Measurements from ENCODE around the gene RABEP2. TPM values are rescaled to one million over a fixed set of nuclear protein-coding genes. Genes with fewer than 3 reads are reported as not detected.
A peak's percentile ranks its signal among the peaks of the same experiment; 100 is the strongest.
"Not testable (repeated sequence)": the region's sequence is repeated elsewhere in the genome, so short reads cannot be mapped to it uniquely, and the experiment has no call there.

The RABEP2 gene
- total RNA-seq, 1 donor from 2014 or later: 34.9 TPM

DNA sequence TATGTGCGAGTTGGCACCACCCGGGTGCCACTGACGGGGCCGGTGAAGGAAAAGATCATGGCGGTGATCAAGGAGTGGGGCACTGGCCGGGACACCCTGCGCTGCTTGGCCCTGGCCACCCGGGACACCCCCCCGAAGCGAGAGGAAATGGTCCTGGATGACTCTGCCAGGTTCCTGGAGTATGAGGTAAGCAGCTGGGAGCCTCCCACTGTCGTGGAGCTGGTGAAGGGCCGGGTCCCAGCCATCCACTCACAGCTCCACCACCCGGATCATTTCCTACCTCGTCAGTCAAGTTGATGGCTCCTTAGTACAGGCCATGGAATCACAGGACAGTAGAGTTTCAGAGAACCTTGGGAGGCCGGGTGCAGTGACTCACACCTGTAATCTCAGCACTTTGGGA lies 26.8 kb downstream of the RABEP2 start:
- no peak overlapping the region for H3K27ac Mint-ChIP-seq
- no peaks in the 10 kb centered on the region for H3K9me3 Mint-ChIP-seq (ENCODE audit: low read depth)
- H3K4me1 Mint-ChIP-seq (ENCODE audit: low read depth): no peaks in the 10 kb centered on the region
- no peaks in the 10 kb centered on the region for H3K27me3 Mint-ChIP-seq
- no peak overlapping the region for H3K4me3 Mint-ChIP-seq (ENCODE audit: low read depth)
- TF ChIP-seq CTCF (IDR thresholded peaks at IDR 0.05; ENCODE audit: unreplicated experiment): no peak
- DNase-seq (ENCODE audit: low spot score, unreplicated experiment): no peak
- H3K36me3 Mint-ChIP-seq (ENCODE audit: insufficient read depth): no peaks in the 10 kb centered on the region

DNA sequence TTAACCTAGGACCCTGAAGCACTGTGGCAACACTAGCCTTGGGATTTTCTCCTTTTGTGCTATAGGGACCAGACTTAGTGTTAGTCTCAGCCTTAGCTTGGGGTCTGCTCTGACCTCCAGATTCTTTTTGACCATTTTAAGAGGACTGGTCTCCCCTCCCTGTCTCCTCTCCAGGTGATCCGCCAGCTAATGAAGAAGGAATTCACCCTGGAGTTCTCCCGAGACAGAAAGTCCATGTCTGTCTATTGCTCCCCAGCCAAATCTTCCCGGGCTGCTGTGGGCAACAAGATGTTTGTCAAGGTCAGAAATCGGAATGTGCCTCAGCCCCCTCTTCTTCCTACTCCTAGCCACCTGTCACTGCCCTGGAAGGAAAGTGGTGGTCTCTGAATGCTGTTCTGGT lies 27.2 kb downstream of the RABEP2 start:
- no peaks in the 10 kb centered on the region for H3K27me3 Mint-ChIP-seq
- no peak for DNase-seq (ENCODE audit: low spot score, unreplicated experiment)
- H3K36me3 Mint-ChIP-seq (ENCODE audit: insufficient read depth): no peaks in the 10 kb centered on the region
- no peak overlapping the region for H3K27ac Mint-ChIP-seq
- H3K9me3 Mint-ChIP-seq (ENCODE audit: low read depth): no peaks in the 10 kb centered on the region
- H3K4me3 Mint-ChIP-seq (ENCODE audit: low read depth): no peak overlapping the region
- no peak for TF ChIP-seq CTCF (IDR thresholded peaks at IDR 0.05; ENCODE audit: unreplicated experiment)
- H3K4me1 Mint-ChIP-seq (ENCODE audit: low read depth): no peaks in the 10 kb centered on the region

DNA sequence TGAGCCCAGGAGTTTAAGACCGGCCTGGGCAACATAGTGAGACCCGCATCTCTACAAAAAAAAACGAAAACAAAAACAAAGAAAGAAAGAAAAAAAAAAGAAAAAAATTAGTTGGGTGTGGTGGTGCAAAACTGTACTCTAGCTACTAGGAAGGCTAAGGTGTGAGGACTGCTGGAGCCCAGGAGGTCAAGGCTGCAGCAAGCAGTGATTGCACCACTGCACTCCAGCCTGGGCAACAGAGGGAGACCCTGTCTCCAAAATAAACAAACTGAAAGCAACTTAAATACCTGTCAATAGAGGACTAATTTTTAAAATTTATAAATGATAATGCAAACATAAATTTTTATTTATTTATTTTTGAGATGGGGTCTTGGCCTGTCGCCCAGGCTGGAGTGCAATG lies 29.4 kb downstream of the RABEP2 start:
- Mint-ChIP-seq H3K9me3 (ENCODE audit: low read depth) (no peaks in the 10 kb centered on the region), H3K27ac (no peak overlapping the region), H3K4me3 (ENCODE audit: low read depth) (no peak overlapping the region), H3K4me1 (ENCODE audit: low read depth) (no peaks in the 10 kb centered on the region), H3K36me3 (ENCODE audit: insufficient read depth) (no peaks in the 10 kb centered on the region), H3K27me3 (no peaks in the 10 kb centered on the region)
- DNase-seq (ENCODE audit: low spot score, unreplicated experiment): no peak
- TF ChIP-seq CTCF (IDR thresholded peaks at IDR 0.05; ENCODE audit: unreplicated experiment): no peak

DNA sequence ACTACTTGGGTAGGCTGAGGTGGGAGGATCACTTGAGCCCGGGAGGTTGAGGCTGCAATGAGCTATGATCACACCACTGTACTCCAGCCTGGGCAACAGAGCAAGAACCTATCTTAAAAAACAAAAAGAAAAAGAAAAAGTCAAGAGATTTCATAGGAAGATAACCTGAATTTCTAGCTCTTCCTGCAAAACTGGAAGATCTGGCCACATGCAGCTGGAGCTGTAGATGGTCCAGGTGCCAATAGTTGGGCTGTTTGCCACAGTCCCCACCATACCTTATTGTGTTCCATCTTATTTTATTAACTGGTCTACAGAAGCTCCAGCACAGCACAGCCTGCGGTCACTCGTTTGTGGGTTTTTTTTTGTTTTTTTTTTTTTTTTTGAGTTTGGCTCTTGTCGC lies 31.7 kb downstream of the RABEP2 start:
- Mint-ChIP-seq H3K27ac (no peak overlapping the region), H3K36me3 (ENCODE audit: insufficient read depth) (no peaks in the 10 kb centered on the region), H3K27me3 (no peaks in the 10 kb centered on the region), H3K4me3 (ENCODE audit: low read depth) (no peak overlapping the region), H3K4me1 (ENCODE audit: low read depth) (no peaks in the 10 kb centered on the region), H3K9me3 (ENCODE audit: low read depth) (no peaks in the 10 kb centered on the region)
- no peak for DNase-seq (ENCODE audit: low spot score, unreplicated experiment)
- no peak for TF ChIP-seq CTCF (IDR thresholded peaks at IDR 0.05; ENCODE audit: unreplicated experiment)

GRCh38 chr16:28891964-28892890 lies 32.8 kb downstream of the RABEP2 start:
- DNase-seq (ENCODE audit: low spot score, unreplicated experiment): no peak
- H3K36me3 Mint-ChIP-seq (ENCODE audit: insufficient read depth): no peaks in the 10 kb centered on the region
- no peak for TF ChIP-seq CTCF (IDR thresholded peaks at IDR 0.05; ENCODE audit: unreplicated experiment)
- H3K27me3 Mint-ChIP-seq: no peaks in the 10 kb centered on the region
- H3K9me3 Mint-ChIP-seq (ENCODE audit: low read depth): no peaks in the 10 kb centered on the region
- no peaks in the 10 kb centered on the region for H3K4me1 Mint-ChIP-seq (ENCODE audit: low read depth)
- no peak overlapping the region for H3K4me3 Mint-ChIP-seq (ENCODE audit: low read depth)
- H3K27ac Mint-ChIP-seq: peak overlapping the region; percentile 41

DNA sequence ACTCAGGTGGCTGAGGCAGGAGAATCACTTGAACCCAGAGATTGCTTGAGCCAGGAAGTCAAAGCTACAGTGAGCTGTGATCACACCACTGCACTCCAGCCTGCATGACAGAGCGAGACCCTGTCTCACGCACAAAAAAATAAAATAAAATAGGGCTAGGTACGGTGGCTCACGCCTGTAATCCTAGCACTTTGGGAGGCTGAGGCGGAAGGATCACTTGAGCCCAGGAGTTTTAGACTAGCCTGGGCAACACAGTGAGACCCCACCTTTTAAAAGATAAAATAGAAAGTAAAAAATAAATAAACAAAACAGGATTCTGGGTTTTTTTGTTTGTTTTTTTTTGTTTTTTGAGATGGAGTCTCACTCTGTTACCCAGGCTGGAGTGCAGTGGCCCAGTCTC lies 34.7 kb downstream of the RABEP2 start:
- H3K9me3 Mint-ChIP-seq (ENCODE audit: low read depth); H3K4me1 Mint-ChIP-seq (ENCODE audit: low read depth); DNase-seq (ENCODE audit: low spot score, unreplicated experiment); H3K27ac Mint-ChIP-seq; H3K36me3 Mint-ChIP-seq (ENCODE audit: insufficient read depth); H3K27me3 Mint-ChIP-seq; H3K4me3 Mint-ChIP-seq (ENCODE audit: low read depth): not testable (repeated sequence)

Measured in progenitor cell of endocrine pancreas (in vitro differentiated cells).